ENCODE measurements around the gene SNCAIP. TPM values are rescaled to one million over a fixed set of nuclear protein-coding genes. Genes with fewer than 3 reads are reported as not detected.

Gene SNCAIP
- total and polyA plus RNA-seq, 2 donors (not counting 1 experiment from before 2014, with no cell fraction given): 1.3 to 4.1 TPM

- TF ChIP-seq CTCF (conservative IDR thresholded peaks at IDR 0.05 in 1 of 2, IDR thresholded peaks at IDR 0.05 in 1 of 2; ENCODE audit: low read depth in 1 of 2, low read length in 2 of 2): no peak
- TF ChIP-seq EZH2 (IDR thresholded peaks at IDR 0.05; ENCODE audit: low read length, missing control alignments): no peak
- Histone ChIP-seq H3K4me3 (replicated peaks in 1 of 4; ENCODE audit: control extremely low read depth in 1 of 4, insufficient read depth in 1 of 4, low read depth in 3 of 4, low read length in 4 of 4) (no peak overlapping the region), H3K27me3 (ENCODE audit: control insufficient read depth, insufficient read depth, low read length) (no peaks in the 10 kb centered on the region), H3K36me3 (ENCODE audit: control insufficient read depth, insufficient read depth, low read length) (no peaks in the 10 kb centered on the region), H3K4me2 (ENCODE audit: extremely low read depth, insufficient read depth, low read length) (no peak overlapping the region), H4K20me1 (ENCODE audit: control insufficient read depth, extremely low read depth, insufficient read depth, low read length) (no peaks in the 10 kb centered on the region), H3K9me3 (ENCODE audit: control insufficient read depth, insufficient read depth, low read depth, low read length) (no peaks in the 10 kb centered on the region), H2AFZ (ENCODE audit: low read length) (no peak overlapping the region), H3K27ac (ENCODE audit: insufficient read depth, low read length) (no peak overlapping the region), H3K9ac (ENCODE audit: insufficient read depth, low read length) (no peak overlapping the region), H3K79me2 (ENCODE audit: control insufficient read depth, insufficient read depth, low read length) (no peaks in the 10 kb centered on the region), H3K4me1 (ENCODE audit: control insufficient read depth, extremely low read depth, insufficient read depth, low read length) (no peaks in the 10 kb centered on the region)
- DNase-seq (ENCODE audit: low read depth in 2 of 2): no peak
Observed at GRCh38 chr5:122404653-122405362, 92.8 kb downstream of the SNCAIP start.

GRCh38 chr5:122405751-122406150, 93.7 kb downstream of the SNCAIP start:
- H4K20me1 ChIP-seq (ENCODE audit: control insufficient read depth, extremely low read depth, insufficient read depth, low read length): no peaks in the 10 kb centered on the region
- H3K4me2 ChIP-seq (ENCODE audit: extremely low read depth, insufficient read depth, low read length): no peak overlapping the region
- H3K27ac ChIP-seq (ENCODE audit: insufficient read depth, low read length): no peak overlapping the region

GRCh38 chr5:122406181-122406580, 94.1 kb downstream of the SNCAIP start:
- Histone ChIP-seq H2AFZ (ENCODE audit: low read length) (no peak overlapping the region), H3K79me2 (ENCODE audit: control insufficient read depth, insufficient read depth, low read length) (no peaks in the 10 kb centered on the region), H3K4me3 (replicated peaks in 1 of 4; ENCODE audit: control extremely low read depth in 1 of 4, insufficient read depth in 1 of 4, low read depth in 3 of 4, low read length in 4 of 4) (no peak overlapping the region), H3K27ac (ENCODE audit: insufficient read depth, low read length) (no peak overlapping the region), H3K36me3 (ENCODE audit: control insufficient read depth, insufficient read depth, low read length) (no peaks in the 10 kb centered on the region), H3K9ac (ENCODE audit: insufficient read depth, low read length) (no peak overlapping the region), H3K4me1 (ENCODE audit: control insufficient read depth, extremely low read depth, insufficient read depth, low read length) (no peaks in the 10 kb centered on the region), H3K4me2 (ENCODE audit: extremely low read depth, insufficient read depth, low read length) (no peak overlapping the region), H3K27me3 (ENCODE audit: control insufficient read depth, insufficient read depth, low read length) (no peaks in the 10 kb centered on the region), H4K20me1 (ENCODE audit: control insufficient read depth, extremely low read depth, insufficient read depth, low read length) (no peaks in the 10 kb centered on the region), H3K9me3 (ENCODE audit: control insufficient read depth, insufficient read depth, low read depth, low read length) (no peaks in the 10 kb centered on the region)
- no peak for TF ChIP-seq CTCF (conservative IDR thresholded peaks at IDR 0.05 in 1 of 2, IDR thresholded peaks at IDR 0.05 in 1 of 2; ENCODE audit: low read depth in 1 of 2, low read length in 2 of 2)
- TF ChIP-seq EZH2 (IDR thresholded peaks at IDR 0.05; ENCODE audit: low read length, missing control alignments): no peak
- no peak for DNase-seq (ENCODE audit: low read depth in 2 of 2)

More at GRCh38 chr5:122405751-122406150, 93.7 kb downstream of the SNCAIP start:
- no peaks in the 10 kb centered on the region for H3K36me3 ChIP-seq (ENCODE audit: control insufficient read depth, insufficient read depth, low read length)
- no peaks in the 10 kb centered on the region for H3K79me2 ChIP-seq (ENCODE audit: control insufficient read depth, insufficient read depth, low read length)
- TF ChIP-seq CTCF (conservative IDR thresholded peaks at IDR 0.05 in 1 of 2, IDR thresholded peaks at IDR 0.05 in 1 of 2; ENCODE audit: low read depth in 1 of 2, low read length in 2 of 2): no peak
- no peak for TF ChIP-seq EZH2 (IDR thresholded peaks at IDR 0.05; ENCODE audit: low read length, missing control alignments)
- H3K9ac ChIP-seq (ENCODE audit: insufficient read depth, low read length): no peak overlapping the region
- no peak overlapping the region for H3K4me3 ChIP-seq (replicated peaks in 1 of 4; ENCODE audit: control extremely low read depth in 1 of 4, insufficient read depth in 1 of 4, low read depth in 3 of 4, low read length in 4 of 4)
- no peaks in the 10 kb centered on the region for H3K27me3 ChIP-seq (ENCODE audit: control insufficient read depth, insufficient read depth, low read length)
- no peaks in the 10 kb centered on the region for H3K9me3 ChIP-seq (ENCODE audit: control insufficient read depth, insufficient read depth, low read depth, low read length)
- no peaks in the 10 kb centered on the region for H3K4me1 ChIP-seq (ENCODE audit: control insufficient read depth, extremely low read depth, insufficient read depth, low read length)
- H2AFZ ChIP-seq (ENCODE audit: low read length): no peak overlapping the region
- DNase-seq (ENCODE audit: low read depth in 2 of 2): no peak

Measured in fibroblast of lung (primary cell).